Adrenal gland (tissue), 5 donors: ENCODE measurements around the gene CWC27.

Experiments used
- CTCF ChIP-seq, 6 experiments: fragments of 450-650 bp in 4 of 6; fragments of 200-600 bp in 2 of 6; sonication (generic) in 1 of 6; IDR thresholded peaks; 1 replicate in 5 of 6; 2 replicates in 1 of 6; pipeline versions ENCODE4 v1.5.1 to v1.8.0; 2016 to 2021; ENCODE audit warnings: antibody characterized with exemption in 6 of 6, mild to moderate bottlenecking in 2 of 6, moderate library complexity in 1 of 6
- POLR2A ChIP-seq, 2 donors: fragments of 450-650 bp; IDR thresholded peaks; one replicate each; pipeline ENCODE4 v1.6.1; 2017; ENCODE audit warnings: antibody characterized with exemption in 2 of 2, mild to moderate bottlenecking in 2 of 2, moderate library complexity in 1 of 2
- donor health status: DM: no; HTN: no; CAD: no.

GRCh38 chr5:64980176-64980575 is 211.4 kb downstream of the CWC27 start:
- TF ChIP-seq CTCF (IDR thresholded peaks at IDR 0.05), result no peak
- no peak for TF ChIP-seq POLR2A (IDR thresholded peaks at IDR 0.05)
